Measurements from ENCODE around the gene PLA2G15. TPM values are rescaled to one million over a fixed set of nuclear protein-coding genes. Genes with fewer than 3 reads are reported as not detected.
A peak's percentile ranks its signal among the peaks of the same experiment; 100 is the strongest.

The PLA2G15 gene
- total RNA-seq, 1 donor from 2014 or later: 13.6 TPM

DNA sequence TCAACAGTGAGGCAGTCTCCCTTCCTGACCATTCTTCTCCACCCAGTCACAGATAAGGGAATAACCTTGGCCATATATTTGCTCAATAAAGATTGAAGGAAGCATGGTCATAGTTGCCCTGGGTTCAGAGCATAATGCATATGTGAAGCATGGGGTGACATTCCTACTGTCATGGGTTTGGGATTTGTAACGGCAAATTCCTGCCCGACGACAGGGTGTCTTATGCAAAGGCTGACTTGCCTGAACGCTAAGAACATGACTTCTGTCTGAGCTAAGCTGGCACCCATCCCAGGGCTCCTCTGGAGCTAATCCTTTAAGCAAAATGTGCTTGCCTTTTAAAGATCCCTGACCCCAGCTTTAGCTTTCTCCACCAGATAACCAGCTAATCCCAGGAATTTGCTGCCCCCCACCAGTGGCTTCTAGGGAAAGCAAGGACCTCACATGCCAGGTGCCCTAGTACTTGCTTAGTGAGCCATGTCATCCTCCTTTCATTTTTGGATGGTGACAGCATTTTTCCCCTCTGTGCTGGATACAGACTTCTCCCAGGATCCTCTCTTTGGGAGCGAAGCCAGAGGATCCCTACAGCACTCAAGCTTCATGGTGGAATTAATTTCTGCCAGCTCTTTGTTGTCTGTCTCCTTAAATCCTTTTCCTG, 53.9 kb downstream of the PLA2G15 start:
- no peak overlapping the region for H3K27ac Mint-ChIP-seq (ENCODE audit: unreplicated experiment)
- H3K4me1 Mint-ChIP-seq: no peaks in the 10 kb centered on the region
- no peak for DNase-seq (ENCODE audit: low read depth, low spot score)
- H3K4me3 Mint-ChIP-seq: no peak overlapping the region
- peaks cover 5% of the 10 kb centered on the region for H3K36me3 Mint-ChIP-seq (ENCODE audit: low read depth)
- TF ChIP-seq, protein P1, sequence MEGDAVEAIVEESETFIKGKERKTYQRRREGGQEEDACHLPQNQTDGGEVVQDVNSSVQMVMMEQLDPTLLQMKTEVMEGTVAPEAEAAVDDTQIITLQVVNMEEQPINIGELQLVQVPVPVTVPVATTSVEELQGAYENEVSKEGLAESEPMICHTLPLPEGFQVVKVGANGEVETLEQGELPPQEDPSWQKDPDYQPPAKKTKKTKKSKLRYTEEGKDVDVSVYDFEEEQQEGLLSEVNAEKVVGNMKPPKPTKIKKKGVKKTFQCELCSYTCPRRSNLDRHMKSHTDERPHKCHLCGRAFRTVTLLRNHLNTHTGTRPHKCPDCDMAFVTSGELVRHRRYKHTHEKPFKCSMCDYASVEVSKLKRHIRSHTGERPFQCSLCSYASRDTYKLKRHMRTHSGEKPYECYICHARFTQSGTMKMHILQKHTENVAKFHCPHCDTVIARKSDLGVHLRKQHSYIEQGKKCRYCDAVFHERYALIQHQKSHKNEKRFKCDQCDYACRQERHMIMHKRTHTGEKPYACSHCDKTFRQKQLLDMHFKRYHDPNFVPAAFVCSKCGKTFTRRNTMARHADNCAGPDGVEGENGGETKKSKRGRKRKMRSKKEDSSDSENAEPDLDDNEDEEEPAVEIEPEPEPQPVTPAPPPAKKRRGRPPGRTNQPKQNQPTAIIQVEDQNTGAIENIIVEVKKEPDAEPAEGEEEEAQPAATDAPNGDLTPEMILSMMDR (conservative IDR thresholded peaks at IDR 0.05): no peak
- H3K9me3 Mint-ChIP-seq: no peaks in the 10 kb centered on the region
- H3K27me3 Mint-ChIP-seq (ENCODE audit: low read depth): no peaks in the 10 kb centered on the region

DNA sequence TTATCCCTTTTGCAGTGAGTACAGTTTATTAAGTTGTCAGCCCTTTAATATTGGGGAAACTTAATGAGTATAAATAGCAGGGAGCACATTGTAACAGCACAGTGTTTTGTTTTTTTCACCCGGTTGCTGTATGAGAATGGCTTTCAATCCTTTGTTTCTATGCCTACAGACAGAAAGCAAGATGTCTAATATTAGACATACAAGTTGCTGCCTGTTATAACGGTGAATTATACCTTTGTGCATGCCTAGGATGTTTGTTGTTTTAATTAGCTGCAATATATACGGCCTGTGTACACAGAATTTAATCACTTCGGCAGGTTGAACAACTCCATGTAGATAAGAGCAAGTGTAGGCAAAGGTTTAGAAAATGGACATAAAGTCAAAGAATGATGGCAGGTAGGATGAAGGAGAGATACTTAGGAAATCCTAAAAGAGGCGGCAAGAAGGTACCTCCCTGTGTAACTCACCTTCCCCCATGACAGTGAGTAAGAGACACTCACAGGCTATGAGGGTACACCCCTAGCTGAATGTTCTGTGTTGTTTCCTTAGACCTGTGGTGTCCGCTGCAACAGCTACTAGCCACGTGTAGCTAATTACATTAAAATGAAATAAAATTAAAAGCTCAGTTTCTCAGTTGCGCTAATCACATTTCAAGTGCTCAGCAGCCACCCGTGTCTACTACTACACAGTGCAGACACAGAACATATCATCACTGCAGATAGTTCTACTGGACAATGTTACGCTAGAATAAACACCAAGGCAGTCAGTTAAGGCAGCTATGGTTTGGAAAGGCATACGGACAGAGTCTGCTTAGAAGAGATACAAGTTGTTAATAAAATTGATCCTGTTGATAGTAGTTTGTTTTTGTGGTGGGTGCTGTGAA, 54.6 kb downstream of the PLA2G15 start:
- no peak overlapping the region for H3K4me3 Mint-ChIP-seq
- TF ChIP-seq, protein P1 (conservative IDR thresholded peaks at IDR 0.05): no peak
- no peaks in the 10 kb centered on the region for H3K9me3 Mint-ChIP-seq
- H3K4me1 Mint-ChIP-seq: no peaks in the 10 kb centered on the region
- DNase-seq (ENCODE audit: low read depth, low spot score): no peak
- H3K36me3 Mint-ChIP-seq (ENCODE audit: low read depth): peaks cover 5% of the 10 kb centered on the region
- H3K27ac Mint-ChIP-seq (ENCODE audit: unreplicated experiment): no peak overlapping the region
- H3K27me3 Mint-ChIP-seq (ENCODE audit: low read depth): no peaks in the 10 kb centered on the region

DNA sequence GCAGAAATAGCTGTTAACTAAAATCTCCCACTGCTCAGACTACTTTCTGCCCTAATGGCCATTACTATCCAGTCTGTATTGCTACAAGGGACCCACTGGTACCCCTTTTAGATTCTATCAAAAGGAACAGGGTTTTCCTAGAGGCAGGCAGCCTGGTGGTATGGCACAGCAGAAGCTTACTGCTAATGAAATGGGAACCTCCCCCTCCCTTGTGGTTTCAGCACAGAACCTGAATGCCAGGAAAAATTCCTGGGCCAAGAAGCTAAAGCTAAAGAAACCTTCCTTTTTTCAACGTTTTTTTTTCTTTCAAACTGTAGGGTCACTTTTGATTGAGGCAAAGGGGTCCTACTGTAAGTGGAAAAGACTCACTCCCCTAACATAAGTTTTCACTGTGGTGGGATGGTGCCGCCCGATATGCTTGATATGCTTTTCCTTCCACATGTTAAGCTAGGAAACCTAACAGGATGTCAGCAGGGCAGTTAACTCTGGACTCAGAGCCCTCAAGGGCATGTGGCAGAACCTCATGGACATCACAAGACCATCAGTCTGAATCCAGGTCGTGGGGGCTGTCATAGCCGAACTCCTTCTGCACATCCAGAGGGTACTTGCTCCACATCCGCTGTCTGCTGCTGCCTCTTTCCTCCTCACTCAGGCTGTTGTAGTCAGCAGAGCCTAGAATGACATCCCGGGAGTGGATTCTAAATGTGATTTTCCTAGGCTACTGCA, 55.7 kb downstream of the PLA2G15 start:
- Mint-ChIP-seq H3K4me3 (no peak overlapping the region), H3K27me3 (ENCODE audit: low read depth) (no peaks in the 10 kb centered on the region), H3K9me3 (no peaks in the 10 kb centered on the region), H3K27ac (ENCODE audit: unreplicated experiment) (no peak overlapping the region), H3K4me1 (no peaks in the 10 kb centered on the region), H3K36me3 (ENCODE audit: low read depth) (peaks cover 5% of the 10 kb centered on the region)
- TF ChIP-seq, protein P1 (conservative IDR thresholded peaks at IDR 0.05): no peak
- DNase-seq (ENCODE audit: low read depth, low spot score): no peak

DNA sequence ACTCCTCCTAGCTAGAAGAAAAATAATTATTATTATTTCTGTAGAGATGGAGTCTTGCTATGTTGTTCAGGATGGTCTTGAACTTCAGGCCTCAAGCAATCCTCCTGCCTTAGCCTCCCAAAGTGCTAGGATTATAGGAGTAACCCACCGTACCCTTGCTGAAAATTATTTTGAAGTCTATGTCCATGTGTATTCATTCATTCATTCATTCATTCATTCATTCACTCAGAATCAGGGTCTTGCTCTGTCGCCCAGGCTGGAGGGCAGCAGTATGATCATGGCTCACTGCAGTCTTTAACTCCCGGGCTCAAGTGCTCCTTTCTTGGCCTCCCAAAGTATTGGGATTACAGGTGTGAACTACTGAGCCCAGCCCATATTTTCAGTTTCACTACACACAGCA, 61.5 kb downstream of the PLA2G15 start:
- H3K27ac Mint-ChIP-seq (ENCODE audit: unreplicated experiment): no peak overlapping the region
- no peak for DNase-seq (ENCODE audit: low read depth, low spot score)
- no peaks in the 10 kb centered on the region for H3K9me3 Mint-ChIP-seq
- peaks cover 17% of the 10 kb centered on the region for H3K4me1 Mint-ChIP-seq
- no peaks in the 10 kb centered on the region for H3K27me3 Mint-ChIP-seq (ENCODE audit: low read depth)
- TF ChIP-seq, protein P1 (conservative IDR thresholded peaks at IDR 0.05): no peak
- peaks cover 5% of the 10 kb centered on the region for H3K36me3 Mint-ChIP-seq (ENCODE audit: low read depth)
- no peak overlapping the region for H3K4me3 Mint-ChIP-seq

DNA sequence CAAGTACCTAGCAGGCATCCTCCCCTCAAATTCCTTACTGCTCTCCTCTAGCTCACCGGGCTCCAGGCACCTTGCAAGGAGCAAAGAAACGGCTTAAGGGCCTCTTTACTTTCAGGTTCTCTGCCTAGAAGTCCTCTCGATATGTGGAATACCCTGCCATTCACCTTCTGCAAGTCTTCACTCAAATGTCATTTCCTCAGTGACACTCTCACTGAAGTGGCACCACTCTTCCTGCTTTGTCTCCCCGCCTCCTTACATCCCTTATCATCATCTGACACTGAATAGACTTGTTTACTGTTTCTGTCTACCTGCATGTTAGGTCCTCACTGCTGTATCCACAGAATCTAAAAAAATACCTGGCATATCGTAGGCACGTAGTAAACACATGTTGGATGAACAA, 64.6 kb downstream of the PLA2G15 start:
- no peaks in the 10 kb centered on the region for H3K27me3 Mint-ChIP-seq (ENCODE audit: low read depth)
- peak overlapping the region; percentile 96 for H3K4me3 Mint-ChIP-seq
- H3K4me1 Mint-ChIP-seq: peaks cover 34% of the 10 kb centered on the region
- no peaks in the 10 kb centered on the region for H3K9me3 Mint-ChIP-seq
- no peak for DNase-seq (ENCODE audit: low read depth, low spot score)
- H3K36me3 Mint-ChIP-seq (ENCODE audit: low read depth): no peaks in the 10 kb centered on the region
- TF ChIP-seq, protein P1 (conservative IDR thresholded peaks at IDR 0.05): no peak
- peak overlapping the region; percentile 97 for H3K27ac Mint-ChIP-seq (ENCODE audit: unreplicated experiment)

Data from neural crest cell (in vitro differentiated cells).